Small intestine (tissue), 7 donors: ENCODE measurements around the gene SIX2. TPM values are rescaled to one million over a fixed set of nuclear protein-coding genes. Genes with fewer than 3 reads are reported as not detected.

ENCODE experiments used
- DNase-seq, 2 donors: peaks; one replicate each; pipeline versions ENCODE4 v3.0.0 to v3.0.0-alpha.2; 2013
- FAIRE-seq: peaks from 2 replicates; lab custom pipeline; 2012; peaks lifted over from hg19 to GRCh38; lab: Jason Lieb, UNC
- H3K27ac ChIP-seq, 3 donors: one replicate each; pipeline ENCODE4 v1.5.1; 2013; ENCODE audit warnings: low read length in 2 of 3, mild to moderate bottlenecking in 2 of 3, control low read depth in 1 of 3, inconsistent platforms in 1 of 3, low read depth in 1 of 3, moderate library complexity in 1 of 3
- H3K27me3 ChIP-seq, 3 donors: one replicate each; pipeline ENCODE4 v1.6.1; 2013; ENCODE audit warnings: low read length in 3 of 3, inconsistent platforms in 1 of 3; ENCODE audit not compliant: control insufficient read depth in 3 of 3, insufficient read depth in 3 of 3
- H3K36me3 ChIP-seq, 3 donors: one replicate each; pipeline ENCODE4 v1.6.1; 2013; ENCODE audit warnings: low read length in 3 of 3, inconsistent platforms in 1 of 3, low read depth in 1 of 3, mild to moderate bottlenecking in 1 of 3, moderate library complexity in 1 of 3; ENCODE audit not compliant: control insufficient read depth in 3 of 3, insufficient read depth in 2 of 3
- H3K4me1 ChIP-seq, 3 donors: one replicate each; pipeline ENCODE4 v1.6.1; 2013; ENCODE audit warnings: low read length in 2 of 3, inconsistent platforms in 1 of 3, low read depth in 1 of 3, mild to moderate bottlenecking in 1 of 3, moderate library complexity in 1 of 3; ENCODE audit not compliant: control insufficient read depth in 3 of 3, insufficient read depth in 2 of 3
- H3K4me3 ChIP-seq, 3 donors: one replicate each; pipeline ENCODE4 v1.5.1; 2013; ENCODE audit warnings: low read length in 3 of 3, control low read depth in 1 of 3, inconsistent platforms in 1 of 3, low read depth in 1 of 3, mild to moderate bottlenecking in 1 of 3, moderate library complexity in 1 of 3
- H3K9me3 ChIP-seq, 2 donors: one replicate each; pipeline ENCODE4 v1.6.1; 2013; ENCODE audit warnings: low read depth in 1 of 2, low read length in 1 of 2; ENCODE audit not compliant: control insufficient read depth in 2 of 2, insufficient read depth in 1 of 2
- WGBS, 3 donors: extraction: QIAGEN DNeasy Blood & Tissue Kit; methylation state at CpG; one replicate each; pipeline ENCODE4 v1.1.7; 2013; 5-methylcytosine and 5-hydroxymethylcytosine counted together
- polyA plus RNA-seq, 4 donors: library from polyadenylated mRNA; stranded (reverse) in 3 of 4; unstranded in 1 of 4; fragments of 200-250 nt in 3 of 4; fragments of 120-200 nt in 1 of 4; gene quantifications; one replicate each; pipeline versions ENCODE4 v1.2.1 to v1.2.3, GENCODE V29; 2013
- donor health status: healthy with polysubstance abuse.
- donor health status: control.
- donor health status: control.
- donor health status: Bipolar disorder and iron deficiency.
- donor health status: healthy.

Gene SIX2
- polyA plus RNA-seq, 4 donors = 0.06 to 0.12 TPM; not detected in 2

GRCh38 chr2:44960871-44961270 lies 48.4 kb downstream of the SIX2 start:
- WGBS, 3 donors = 58 to 82% (median 74%) methylated on average over 5 of the region's 5 CpGs
- FAIRE-seq = no peak
- no peak overlapping the region for H3K27ac ChIP-seq
- peaks cover 0 to 65% (median 12%) of the 10 kb centered on the region in 3 donors for H3K27me3 ChIP-seq
- H3K36me3 ChIP-seq = no peaks in the 10 kb centered on the region
- H3K9me3 ChIP-seq = no peaks in the 10 kb centered on the region
- H3K4me3 ChIP-seq = no peak overlapping the region
- H3K4me1 ChIP-seq = peaks cover 0 to 1% (median 0%) of the 10 kb centered on the region in 3 donors
- DNase-seq = no peak

- FAIRE-seq (no peak), DNase-seq (no peak)
- no peaks in the 10 kb centered on the region for H3K9me3 ChIP-seq
- peaks cover 0 to 9% (median 0%) of the 10 kb centered on the region in 3 donors for H3K4me1 ChIP-seq
- H3K4me3 ChIP-seq = no peak overlapping the region
- no peak overlapping the region for H3K27ac ChIP-seq
- H3K36me3 ChIP-seq = no peaks in the 10 kb centered on the region
- H3K27me3 ChIP-seq = peaks cover 3 to 67% (median 11%) of the 10 kb centered on the region in 3 donors
- WGBS, 3 donors = 71 to 73% (median 72%) methylated on average over 6 of the region's 6 CpGs
These were observed 49.4 kb downstream of the SIX2 start for GRCh38 chr2:44959855-44960254.

GRCh38 chr2:44957656-44958327 lies 51.5 kb downstream of the SIX2 start:
- 48 to 74% (median 48%) methylated on average over 6 of the region's 6 CpGs for WGBS, 3 donors
- no peak for FAIRE-seq

GRCh38 chr2:44956843-44957242 lies 52.4 kb downstream of the SIX2 start:
- Histone ChIP-seq H3K27me3 (peaks cover 17 to 81% (median 29%) of the 10 kb centered on the region in 3 donors), H3K27ac (no peak overlapping the region), H3K4me3 (no peak overlapping the region), H3K9me3 (no peaks in the 10 kb centered on the region), H3K36me3 (no peaks in the 10 kb centered on the region), H3K4me1 (peaks cover 0 to 22% (median 0%) of the 10 kb centered on the region in 3 donors)
- no peak for DNase-seq
- WGBS, 3 donors = 61 to 83% (median 65%) methylated on average over 1 of the region's 1 CpG
- FAIRE-seq = no peak

More at GRCh38 chr2:44957656-44958327, 51.5 kb downstream of the SIX2 start:
- no peaks in the 10 kb centered on the region for H3K9me3 ChIP-seq
- H3K27ac ChIP-seq = no peak overlapping the region
- no peak for DNase-seq
- peaks cover 10 to 79% (median 25%) of the 10 kb centered on the region in 3 donors for H3K27me3 ChIP-seq
- peaks cover 0 to 13% (median 0%) of the 10 kb centered on the region in 3 donors for H3K4me1 ChIP-seq
- H3K36me3 ChIP-seq = no peaks in the 10 kb centered on the region
- H3K4me3 ChIP-seq = no peak overlapping the region

- H3K27ac ChIP-seq = no peak overlapping the region
- H3K36me3 ChIP-seq = no peaks in the 10 kb centered on the region
- H3K4me3 ChIP-seq = peak overlapping the region in 1 of 3 donors; percentile 13
- no peaks in the 10 kb centered on the region for H3K9me3 ChIP-seq
- FAIRE-seq = no peak
- DNase-seq = peak; percentile 52 to 78
- peaks cover 0 to 24% (median 0%) of the 10 kb centered on the region in 3 donors for H3K4me1 ChIP-seq
- WGBS, 3 donors = 9 to 10% (median 9%) methylated on average over 33 to 38 of the region's 38 CpGs
- H3K27me3 ChIP-seq = peaks cover 17 to 82% (median 38%) of the 10 kb centered on the region in 3 donors
These were observed 53.5 kb downstream of the SIX2 start for GRCh38 chr2:44955593-44956392.

Other genes with a start within 250 kb of the SIX2 start
- gene SIX3, start 67.8 kb downstream of the SIX2 start, polyA plus RNA-seq = not detected